Spleen (tissue), 7 donors: ENCODE data around the gene HDAC9.

Source experiments
- CTCF ChIP-seq, 11 experiments: fragments of 200-600 bp in 7 of 11; fragments of 450-650 bp in 4 of 11; sonication (generic) in 4 of 11; IDR thresholded peaks in 8 of 11; conservative IDR thresholded peaks in 3 of 11; 1 replicate in 7 of 11; 2 replicates in 4 of 11; pipeline versions ENCODE4 v1.4.0 to v1.8.0; 2016 to 2021; ENCODE audit warnings: antibody characterized with exemption in 11 of 11, inconsistent platforms in 4 of 11, mild to moderate bottlenecking in 1 of 11
- POLR2A ChIP-seq, 3 donors: fragments of 450-650 bp; IDR thresholded peaks; one replicate each; pipeline ENCODE4 v1.5.1; 2017; ENCODE audit warnings: antibody characterized with exemption in 3 of 3, mild to moderate bottlenecking in 1 of 3
- donor health status: DM: no; HTN: no; CAD: no; lungs with moderate emphysema.
- donor health status: DM: no; HTN: no; CAD: no.
- donor health status: DM: no; HTN: no; CAD: no.

- TF ChIP-seq CTCF (IDR thresholded peaks at IDR 0.05 in 8 of 11, conservative IDR thresholded peaks at IDR 0.05 in 3 of 11) (no peak), POLR2A (IDR thresholded peaks at IDR 0.05) (no peak)
Measured at GRCh38 chr7:18808026-18808425, 312.5 kb downstream of the HDAC9 start.
